ENCODE measurements around the gene NLRC5. TPM values are rescaled to one million over a fixed set of nuclear protein-coding genes. Genes with fewer than 3 reads are reported as not detected.

Gene NLRC5
- total RNA-seq, 1 donor: 52.1 TPM

DNA sequence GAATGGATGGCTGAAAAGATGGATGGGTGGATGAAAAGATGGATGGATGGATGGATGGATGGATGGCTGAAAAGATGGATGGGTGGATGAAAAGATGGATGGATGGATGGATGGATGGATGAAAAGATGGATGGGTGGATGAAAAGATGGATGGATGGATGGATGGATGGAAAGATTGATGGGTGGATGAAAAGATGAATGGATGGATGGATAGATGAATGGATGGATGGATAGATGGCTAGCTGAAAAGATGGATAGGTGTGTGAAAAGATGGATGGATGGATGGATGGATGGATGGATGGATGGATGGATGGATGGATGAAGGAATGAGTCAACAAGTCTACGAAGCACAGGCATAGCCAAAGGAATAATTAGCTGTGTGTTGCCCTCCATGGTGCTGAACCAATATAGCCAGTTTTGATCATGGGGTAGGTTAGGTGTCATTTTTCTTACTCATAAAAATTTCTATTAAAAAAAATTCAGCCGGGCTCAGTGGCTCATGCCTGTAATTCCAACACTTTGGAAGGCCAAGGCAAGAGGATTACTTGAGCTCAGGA lies 41.1 kb downstream of the NLRC5 start:
- Histone ChIP-seq H3K79me2 (ENCODE audit: insufficient read depth, low read length) (no peaks in the 10 kb centered on the region), H3K4me2 (ENCODE audit: insufficient read depth, low read length) (no peak overlapping the region), H3K9me3 (ENCODE audit: low read depth, low read length) (no peaks in the 10 kb centered on the region), H3K4me3 (ENCODE audit: insufficient read depth, low read length) (no peak overlapping the region), H3K27ac (ENCODE audit: low read depth, low read length) (no peak overlapping the region), H3K4me1 (ENCODE audit: insufficient read depth, low read length) (peaks cover 7% of the 10 kb centered on the region), H2AFZ (ENCODE audit: low read length) (no peak overlapping the region), H3K27me3 (ENCODE audit: insufficient read depth, low read length) (no peaks in the 10 kb centered on the region), H4K20me1 (ENCODE audit: insufficient read depth, low read length) (peaks cover 6% of the 10 kb centered on the region), H3K36me3 (ENCODE audit: insufficient read depth, low read length) (peaks cover 16% of the 10 kb centered on the region)
- TF ChIP-seq, protein P1, sequence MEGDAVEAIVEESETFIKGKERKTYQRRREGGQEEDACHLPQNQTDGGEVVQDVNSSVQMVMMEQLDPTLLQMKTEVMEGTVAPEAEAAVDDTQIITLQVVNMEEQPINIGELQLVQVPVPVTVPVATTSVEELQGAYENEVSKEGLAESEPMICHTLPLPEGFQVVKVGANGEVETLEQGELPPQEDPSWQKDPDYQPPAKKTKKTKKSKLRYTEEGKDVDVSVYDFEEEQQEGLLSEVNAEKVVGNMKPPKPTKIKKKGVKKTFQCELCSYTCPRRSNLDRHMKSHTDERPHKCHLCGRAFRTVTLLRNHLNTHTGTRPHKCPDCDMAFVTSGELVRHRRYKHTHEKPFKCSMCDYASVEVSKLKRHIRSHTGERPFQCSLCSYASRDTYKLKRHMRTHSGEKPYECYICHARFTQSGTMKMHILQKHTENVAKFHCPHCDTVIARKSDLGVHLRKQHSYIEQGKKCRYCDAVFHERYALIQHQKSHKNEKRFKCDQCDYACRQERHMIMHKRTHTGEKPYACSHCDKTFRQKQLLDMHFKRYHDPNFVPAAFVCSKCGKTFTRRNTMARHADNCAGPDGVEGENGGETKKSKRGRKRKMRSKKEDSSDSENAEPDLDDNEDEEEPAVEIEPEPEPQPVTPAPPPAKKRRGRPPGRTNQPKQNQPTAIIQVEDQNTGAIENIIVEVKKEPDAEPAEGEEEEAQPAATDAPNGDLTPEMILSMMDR (IDR thresholded peaks at IDR 0.05; ENCODE audit: extremely low read depth, low read depth, low read length): no peak
- DNase-seq (ENCODE audit: insufficient read length, low spot score, missing footprints): no peak

DNA sequence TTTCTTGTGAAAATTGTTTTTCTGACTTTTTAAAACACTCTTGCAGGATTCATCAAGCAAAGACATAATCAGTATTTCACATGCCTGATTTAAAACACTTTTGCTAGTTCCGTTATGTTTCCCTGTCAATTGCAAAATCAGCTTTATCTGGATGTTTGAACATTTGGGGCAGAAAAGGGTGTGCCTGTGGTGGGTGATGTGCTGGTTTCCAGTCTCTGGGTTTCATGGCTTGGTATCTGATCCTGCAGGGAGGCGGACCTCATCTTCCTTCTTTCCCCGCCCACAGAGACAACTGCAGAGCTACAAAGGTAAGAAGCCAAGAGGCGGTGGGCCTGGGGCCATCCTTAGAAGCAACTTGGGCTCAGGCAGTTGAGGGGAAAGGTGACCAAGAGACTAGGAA lies 41.8 kb downstream of the NLRC5 start:
- Histone ChIP-seq H3K4me3 (ENCODE audit: insufficient read depth, low read length) (no peak overlapping the region), H3K79me2 (ENCODE audit: insufficient read depth, low read length) (no peaks in the 10 kb centered on the region), H2AFZ (ENCODE audit: low read length) (no peak overlapping the region), H3K9me3 (ENCODE audit: low read depth, low read length) (no peaks in the 10 kb centered on the region), H3K4me1 (ENCODE audit: insufficient read depth, low read length) (peaks cover 7% of the 10 kb centered on the region), H4K20me1 (ENCODE audit: insufficient read depth, low read length) (peaks cover 6% of the 10 kb centered on the region), H3K4me2 (ENCODE audit: insufficient read depth, low read length) (no peak overlapping the region), H3K36me3 (ENCODE audit: insufficient read depth, low read length) (peaks cover 19% of the 10 kb centered on the region), H3K27ac (ENCODE audit: low read depth, low read length) (no peak overlapping the region), H3K27me3 (ENCODE audit: insufficient read depth, low read length) (no peaks in the 10 kb centered on the region)
- TF ChIP-seq, protein P1 (IDR thresholded peaks at IDR 0.05; ENCODE audit: extremely low read depth, low read depth, low read length): no peak
- DNase-seq (ENCODE audit: insufficient read length, low spot score, missing footprints): no peak

DNA sequence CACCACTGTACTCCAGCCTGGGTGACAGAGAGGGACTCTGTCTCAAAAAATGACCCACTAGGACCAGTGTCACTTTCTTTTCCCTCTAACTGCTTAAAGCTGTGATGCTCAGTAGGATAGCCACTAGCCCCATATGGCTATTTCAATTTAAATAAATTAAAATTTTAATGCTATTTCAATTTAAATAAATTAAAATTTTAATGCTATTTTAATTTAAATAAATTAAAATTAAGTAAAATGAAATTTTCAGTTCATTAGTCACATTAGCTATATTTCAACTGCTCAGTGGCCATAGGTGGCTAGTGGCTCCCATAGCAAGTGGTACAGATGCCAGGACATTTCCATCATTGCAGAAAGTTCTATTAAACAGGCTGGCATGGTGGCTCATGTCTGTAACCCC lies 43.0 kb downstream of the NLRC5 start:
- no peaks in the 10 kb centered on the region for H3K9me3 ChIP-seq (ENCODE audit: low read depth, low read length)
- no peak for DNase-seq (ENCODE audit: insufficient read length, low spot score, missing footprints)
- H3K36me3 ChIP-seq (ENCODE audit: insufficient read depth, low read length): peaks cover 19% of the 10 kb centered on the region
- no peak overlapping the region for H3K4me2 ChIP-seq (ENCODE audit: insufficient read depth, low read length)
- no peak overlapping the region for H3K4me3 ChIP-seq (ENCODE audit: insufficient read depth, low read length)
- no peak overlapping the region for H3K27ac ChIP-seq (ENCODE audit: low read depth, low read length)
- no peaks in the 10 kb centered on the region for H3K79me2 ChIP-seq (ENCODE audit: insufficient read depth, low read length)
- peaks cover 9% of the 10 kb centered on the region for H3K4me1 ChIP-seq (ENCODE audit: insufficient read depth, low read length)
- TF ChIP-seq, protein P1 (IDR thresholded peaks at IDR 0.05; ENCODE audit: extremely low read depth, low read depth, low read length): no peak
- no peaks in the 10 kb centered on the region for H3K27me3 ChIP-seq (ENCODE audit: insufficient read depth, low read length)
- H4K20me1 ChIP-seq (ENCODE audit: insufficient read depth, low read length): peaks cover 6% of the 10 kb centered on the region
- H2AFZ ChIP-seq (ENCODE audit: low read length): no peak overlapping the region

DNA sequence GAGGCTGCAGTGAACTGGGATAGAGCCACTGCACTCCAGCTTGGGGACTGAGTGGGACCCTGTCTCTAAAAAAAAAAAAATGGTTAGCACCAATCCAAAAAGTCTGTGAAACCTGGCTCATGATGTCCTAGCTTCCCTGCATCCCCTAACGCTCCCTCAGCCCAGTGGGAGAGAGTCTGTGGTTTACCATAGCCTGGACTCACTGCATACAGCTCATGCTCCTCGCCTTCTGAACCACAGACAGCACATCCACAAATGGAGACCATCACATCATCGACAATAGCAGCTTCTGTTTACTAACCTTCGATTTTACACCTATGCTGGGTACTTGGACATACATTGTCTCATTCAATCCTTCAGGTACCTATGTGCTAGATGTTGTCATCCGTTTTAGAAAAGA lies 43.6 kb downstream of the NLRC5 start:
- Histone ChIP-seq H3K27me3 (ENCODE audit: insufficient read depth, low read length) (no peaks in the 10 kb centered on the region), H4K20me1 (ENCODE audit: insufficient read depth, low read length) (peaks cover 6% of the 10 kb centered on the region), H3K9me3 (ENCODE audit: low read depth, low read length) (no peaks in the 10 kb centered on the region), H3K4me2 (ENCODE audit: insufficient read depth, low read length) (no peak overlapping the region), H3K4me1 (ENCODE audit: insufficient read depth, low read length) (peaks cover 15% of the 10 kb centered on the region), H2AFZ (ENCODE audit: low read length) (no peak overlapping the region), H3K27ac (ENCODE audit: low read depth, low read length) (no peak overlapping the region), H3K36me3 (ENCODE audit: insufficient read depth, low read length) (peaks cover 22% of the 10 kb centered on the region), H3K79me2 (ENCODE audit: insufficient read depth, low read length) (no peaks in the 10 kb centered on the region), H3K4me3 (ENCODE audit: insufficient read depth, low read length) (no peak overlapping the region)
- TF ChIP-seq, protein P1 (IDR thresholded peaks at IDR 0.05; ENCODE audit: extremely low read depth, low read depth, low read length): no peak
- DNase-seq (ENCODE audit: insufficient read length, low spot score, missing footprints): no peak

Data from osteoblast (primary cell).